ENCODE measurements around the gene CHTF18.
"Not testable (repeated sequence)": the region's sequence is repeated elsewhere in the genome, so short reads cannot be mapped to it uniquely, and the experiment has no call there.

The CHTF18 gene

DNA sequence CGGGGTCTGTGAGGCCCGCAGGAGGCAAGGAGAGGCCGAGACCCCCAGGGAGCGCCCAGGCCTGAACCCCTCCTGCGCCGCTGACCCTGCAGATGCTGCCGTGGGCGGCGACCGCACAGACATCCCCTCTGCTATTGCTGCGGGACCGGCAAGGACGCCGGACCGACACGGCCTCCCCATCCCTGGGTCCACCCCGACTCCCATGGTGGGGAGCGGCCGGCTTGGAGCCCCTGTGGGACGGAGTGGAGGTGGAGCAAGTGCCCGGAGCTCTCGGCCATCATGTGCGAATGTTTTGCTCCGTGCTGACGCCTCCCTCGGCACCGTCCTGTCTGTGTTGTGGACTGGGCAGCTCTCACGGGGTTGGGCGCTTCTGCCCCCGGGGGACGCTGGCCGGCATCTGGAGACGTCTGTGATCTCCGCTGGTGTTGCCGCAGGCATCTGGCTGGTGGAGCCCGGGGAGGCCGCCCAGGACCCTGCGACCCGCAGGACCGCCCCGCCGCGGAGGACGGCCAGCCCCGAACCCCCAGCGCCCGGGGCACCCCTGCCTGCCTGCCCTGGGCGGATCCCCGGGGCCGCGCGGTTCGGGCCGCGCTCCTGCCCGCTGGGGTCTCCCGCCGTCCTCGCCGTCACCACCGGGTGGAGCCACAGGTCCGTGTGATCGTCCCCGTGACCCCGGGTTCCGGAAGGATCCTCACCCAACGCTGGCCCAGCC lies 24.9 kb downstream of the CHTF18 start:
- FAIRE-seq, result no peak

DNA sequence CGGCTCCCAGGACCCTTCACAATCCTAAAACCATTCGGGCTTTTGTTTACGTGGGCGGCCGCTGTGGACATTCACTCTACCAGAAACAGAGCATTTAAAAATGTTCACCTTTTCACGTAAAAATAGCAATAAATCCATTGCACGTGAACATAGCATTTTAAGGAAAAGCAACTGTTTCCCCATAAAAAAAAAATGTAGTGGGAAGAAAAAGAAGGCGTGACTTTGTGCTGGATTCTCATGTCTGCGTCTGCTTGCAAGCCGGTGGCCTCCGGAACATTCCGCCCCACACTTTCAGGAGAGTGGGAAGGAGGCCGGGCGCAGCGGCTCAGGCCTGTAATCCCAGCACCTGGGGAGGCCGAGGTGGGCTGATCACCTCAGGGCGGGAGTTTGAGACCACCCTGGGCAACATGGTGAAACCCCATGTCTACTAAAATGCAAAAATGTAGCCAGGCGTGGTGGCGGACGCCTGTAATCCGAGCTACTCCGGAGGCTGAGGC lies 25.5 kb downstream of the CHTF18 start:
- FAIRE-seq, result no peak

DNA sequence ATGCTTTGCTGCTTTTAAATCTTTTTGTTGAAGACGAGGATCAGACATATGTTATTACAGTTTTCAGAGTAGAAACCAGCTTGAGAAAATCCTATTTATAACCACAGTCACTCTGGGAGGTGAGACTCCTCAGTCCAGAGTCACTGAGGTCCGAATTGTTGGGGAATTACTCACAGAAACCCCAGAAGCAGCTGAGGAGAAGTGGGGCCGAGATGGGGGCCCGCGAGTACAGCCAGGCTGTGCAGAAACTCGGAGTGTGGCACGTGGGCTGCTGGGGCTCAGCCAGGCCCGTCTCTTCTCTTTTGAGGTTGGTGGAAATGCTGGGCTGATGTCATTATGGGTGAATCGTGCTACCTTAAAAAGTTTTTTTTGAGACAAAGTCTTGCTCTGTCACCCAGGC lies 26.6 kb downstream of the CHTF18 start:
- FAIRE-seq, result no peak

DNA sequence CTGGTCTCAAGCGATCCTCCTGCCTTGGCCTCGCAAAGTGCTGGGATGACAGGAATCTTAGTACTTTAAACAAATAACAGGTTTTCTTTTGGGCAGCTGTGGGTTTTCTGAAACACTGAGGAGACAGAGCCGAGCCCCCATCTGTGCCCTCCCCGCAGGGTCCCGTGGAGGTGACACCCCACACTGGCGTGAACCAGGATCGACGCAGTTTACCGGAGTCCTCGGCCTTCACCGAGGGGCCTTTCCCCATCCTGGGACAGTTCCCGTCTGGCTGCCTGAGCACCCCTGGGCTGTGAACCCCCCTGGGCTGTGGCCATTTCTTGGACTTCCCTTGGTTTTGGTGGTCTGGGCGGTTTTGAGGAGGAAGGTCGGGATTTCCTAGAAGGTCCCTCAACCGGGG lies 27.4 kb downstream of the CHTF18 start:
- no peak for FAIRE-seq

DNA sequence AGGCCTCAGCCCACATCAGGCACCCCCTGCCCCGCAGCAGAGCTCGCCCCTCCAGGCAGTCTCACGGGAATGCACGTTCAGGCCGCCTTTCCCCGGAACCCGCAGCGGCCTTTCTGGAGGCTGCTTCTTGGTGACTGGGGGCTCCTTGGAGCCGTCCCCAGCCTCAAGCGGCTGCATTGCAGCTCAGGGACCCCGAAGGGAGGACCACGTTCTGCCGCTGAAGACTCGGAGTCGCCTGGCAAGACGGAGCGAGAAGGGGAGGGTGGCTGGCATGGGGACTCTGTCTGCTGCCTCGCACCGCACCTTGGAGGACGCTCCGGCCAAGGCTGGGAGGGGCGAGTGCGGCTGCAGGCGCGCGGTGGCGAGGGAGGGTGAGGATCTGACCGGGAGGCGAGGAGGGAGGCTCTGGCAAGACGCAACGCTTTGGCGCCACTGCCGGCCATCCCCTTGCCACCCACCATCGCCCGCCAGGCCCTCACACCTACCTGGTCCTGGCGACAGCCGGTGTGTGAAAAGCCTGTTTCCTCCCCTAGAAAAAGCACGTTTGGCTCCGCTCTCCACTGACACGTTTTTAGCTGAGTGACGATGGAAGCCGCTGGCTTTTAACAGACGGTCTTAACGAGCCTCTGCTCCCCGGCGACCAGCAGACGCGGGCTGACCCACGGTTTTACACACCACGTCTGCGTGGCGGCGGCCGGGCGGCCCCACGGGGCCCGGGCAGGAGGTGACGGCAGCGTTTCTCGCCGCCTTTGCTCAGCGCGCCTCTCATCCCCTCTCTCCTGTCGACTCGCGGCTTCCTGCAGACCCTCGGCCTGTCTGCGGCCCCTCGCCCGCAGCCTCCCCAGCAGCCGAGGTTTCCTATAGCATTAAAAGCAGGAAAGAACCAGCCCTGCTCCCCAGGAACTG lies 28.8 kb downstream of the CHTF18 start:
- no peak for FAIRE-seq

DNA sequence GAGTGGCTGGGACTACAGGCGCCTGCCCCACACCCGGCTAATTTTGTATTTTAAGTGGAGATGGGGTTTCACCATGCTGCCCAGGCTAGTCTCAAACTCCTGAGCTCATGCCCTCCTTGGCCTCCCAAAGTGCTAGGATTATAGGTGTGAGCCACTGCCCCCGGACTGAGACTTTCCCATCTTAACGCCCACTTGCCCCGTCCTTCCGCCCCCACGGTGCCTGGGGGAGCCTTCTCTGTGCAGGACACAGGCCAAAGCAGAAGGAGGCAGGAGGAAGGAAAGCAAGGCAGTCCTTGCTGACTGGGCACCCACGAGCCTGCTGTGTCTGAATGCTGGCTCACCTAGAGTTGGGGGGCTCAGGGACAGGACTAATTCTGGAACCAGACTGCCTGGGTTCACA lies 29.7 kb downstream of the CHTF18 start:
- FAIRE-seq, result no peak

DNA sequence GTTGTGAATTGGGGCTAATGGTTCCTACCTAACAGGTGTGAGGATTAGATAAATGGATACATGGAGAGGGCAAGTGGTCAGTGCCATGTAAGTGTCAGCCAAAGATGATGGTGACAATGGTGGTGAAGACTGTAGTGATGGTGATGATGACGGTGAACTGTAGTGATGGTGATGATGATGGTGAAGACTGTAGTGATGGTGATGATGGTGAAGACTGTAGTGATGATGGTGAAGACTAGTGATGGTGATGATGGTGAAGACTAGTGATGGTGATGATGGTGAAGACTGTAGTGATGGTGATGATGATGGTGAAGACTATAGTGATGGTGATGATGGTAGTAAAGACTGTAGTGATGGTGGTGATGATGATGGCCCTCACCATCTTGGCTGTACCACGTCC lies 30.2 kb downstream of the CHTF18 start:
- no peak for FAIRE-seq

DNA sequence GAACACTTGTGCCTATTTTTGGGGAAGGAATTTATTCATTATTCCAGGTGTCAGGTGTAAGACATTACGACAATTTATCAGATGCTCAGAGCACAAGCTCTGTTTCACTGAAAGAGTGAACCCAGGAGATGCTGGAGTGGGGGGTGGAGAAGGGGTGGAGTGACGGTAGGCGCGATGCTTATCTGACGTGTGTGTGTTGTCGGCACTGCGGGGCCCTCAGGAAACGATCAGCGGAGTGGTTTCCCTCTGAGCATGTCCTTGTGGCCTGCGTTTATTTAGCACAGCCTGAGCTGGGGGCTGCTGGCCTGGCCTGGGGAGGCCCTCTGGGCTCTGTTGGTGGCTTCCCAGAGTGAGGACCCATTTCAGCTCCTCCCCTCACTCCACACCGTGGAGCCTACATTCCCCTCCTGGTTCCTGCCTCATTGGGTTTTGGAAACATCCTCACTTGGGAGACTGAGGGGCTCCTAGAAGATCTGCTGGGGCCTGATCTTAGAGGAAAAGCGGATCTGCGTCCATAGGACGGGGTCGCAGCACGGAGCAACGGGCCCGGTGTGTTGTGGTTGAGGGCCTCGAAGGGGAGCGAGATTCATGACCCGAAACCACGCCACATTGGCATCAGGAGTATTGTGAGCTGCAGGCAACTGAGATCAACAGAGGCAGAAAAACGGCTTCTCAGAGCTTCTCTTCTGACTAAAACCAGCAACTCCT lies 31.1 kb downstream of the CHTF18 start:
- FAIRE-seq, result no peak

DNA sequence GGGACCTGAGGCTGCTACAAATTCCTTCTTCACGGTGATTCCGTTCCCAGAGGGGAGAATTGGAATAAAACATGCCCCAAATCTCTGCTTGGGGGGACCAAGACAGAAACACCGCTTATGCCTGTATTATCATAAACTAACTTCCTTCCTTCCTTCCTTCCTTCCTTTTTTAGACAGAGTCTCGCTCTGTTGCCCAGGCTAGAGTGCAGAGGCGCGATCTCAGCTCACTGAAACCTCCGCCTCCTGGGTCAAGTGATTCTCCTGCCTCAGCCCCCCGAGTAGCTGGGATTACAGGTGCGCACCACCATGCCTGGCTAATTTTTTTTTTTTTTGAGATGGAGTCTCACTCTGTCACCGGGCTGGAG lies 31.6 kb downstream of the CHTF18 start:
- FAIRE-seq, result not testable (repeated sequence)

DNA sequence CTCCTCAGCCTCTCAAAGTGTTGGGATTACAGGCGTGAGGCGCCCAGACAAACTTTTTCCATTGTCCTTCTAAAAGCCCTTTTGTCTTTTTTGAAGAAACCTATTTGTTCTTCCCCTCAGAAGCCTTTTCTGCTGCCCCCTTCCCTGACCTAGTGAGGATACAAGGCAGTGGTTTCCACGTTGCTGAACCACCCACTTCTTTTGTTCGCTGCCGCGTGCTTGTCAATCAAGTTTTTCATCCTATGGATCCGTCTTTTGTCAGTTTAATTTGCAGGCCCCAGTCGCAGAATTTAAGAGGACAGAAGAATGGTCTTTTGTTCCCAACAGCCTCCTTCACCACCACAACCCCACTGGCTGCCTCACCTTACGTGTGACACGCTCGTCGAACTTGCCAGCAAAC lies 32.3 kb downstream of the CHTF18 start:
- FAIRE-seq, result no peak

DNA sequence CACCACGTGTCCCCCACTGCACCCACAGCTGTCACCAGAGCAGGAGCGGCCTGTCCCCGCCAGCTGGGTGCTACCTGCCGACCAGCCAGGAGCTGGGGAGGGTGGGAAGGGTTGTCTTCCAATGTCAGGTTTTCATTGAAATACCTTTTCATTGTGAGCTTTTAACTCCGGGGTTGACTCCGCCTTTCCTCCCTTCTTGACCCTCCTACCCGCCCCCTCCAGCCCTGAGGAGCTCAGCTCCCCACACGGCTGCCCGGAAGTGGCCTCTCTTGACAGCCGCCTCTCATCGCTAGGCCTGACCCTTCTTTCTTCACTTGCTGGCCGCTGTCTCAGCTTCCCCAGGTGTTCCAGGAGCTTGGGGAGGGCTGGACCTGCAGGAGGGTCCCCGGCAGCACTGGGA lies 33.3 kb downstream of the CHTF18 start:
- FAIRE-seq, result no peak

DNA sequence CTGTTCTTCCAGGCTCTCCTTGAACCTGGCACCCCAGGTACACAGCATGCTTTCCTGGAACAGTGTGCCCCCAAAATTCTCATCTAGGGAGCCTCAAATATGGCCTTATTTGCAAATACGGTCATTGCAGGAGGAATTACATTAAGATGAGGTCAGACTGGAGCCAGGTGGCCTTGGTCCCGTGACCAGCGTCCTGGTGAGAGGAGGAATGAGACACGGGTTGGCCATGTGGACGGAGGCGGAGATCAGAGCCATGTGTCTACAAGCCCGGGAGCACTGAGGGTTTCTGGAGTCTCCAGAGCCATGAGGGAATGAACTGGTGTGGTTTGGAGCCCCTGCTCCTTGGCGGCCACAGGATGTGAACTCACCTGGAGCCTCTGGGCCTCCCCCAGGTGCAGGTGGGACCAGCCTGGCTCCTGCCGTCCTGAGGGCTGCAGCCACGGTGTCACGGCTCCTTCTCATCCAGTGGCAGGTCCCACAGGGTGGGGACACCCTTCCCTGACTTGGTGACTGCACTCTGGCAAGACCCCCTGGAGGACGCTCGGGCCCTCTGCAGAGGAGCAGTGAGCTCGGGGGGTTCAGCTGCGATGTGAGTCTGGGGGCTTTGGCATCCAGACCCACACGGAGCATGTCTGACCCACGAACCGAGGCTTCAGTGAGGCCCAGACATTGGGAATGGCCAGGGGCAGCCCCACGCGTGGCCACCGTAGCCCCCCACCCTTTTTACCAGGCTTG lies 33.9 kb downstream of the CHTF18 start:
- FAIRE-seq, result no peak

DNA sequence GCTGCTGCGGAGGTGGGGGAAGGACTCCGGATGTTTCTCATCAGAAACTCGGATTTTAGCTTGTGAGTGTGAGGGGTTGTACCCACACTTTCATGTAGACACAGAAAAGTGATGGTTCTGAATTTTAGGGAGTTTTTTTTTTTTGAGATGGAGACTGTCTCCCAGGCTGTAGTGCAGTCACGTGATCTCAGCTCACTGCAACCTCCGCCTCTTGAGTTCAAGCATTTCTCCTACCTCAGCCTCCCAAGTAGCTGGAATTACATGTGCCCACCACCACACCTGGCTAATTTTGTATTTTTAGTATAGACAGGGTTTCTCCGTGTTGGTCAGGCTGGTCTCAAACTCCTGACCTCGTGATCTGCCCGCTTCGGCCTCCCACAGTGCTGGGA lies 34.5 kb downstream of the CHTF18 start:
- no peak for FAIRE-seq

DNA sequence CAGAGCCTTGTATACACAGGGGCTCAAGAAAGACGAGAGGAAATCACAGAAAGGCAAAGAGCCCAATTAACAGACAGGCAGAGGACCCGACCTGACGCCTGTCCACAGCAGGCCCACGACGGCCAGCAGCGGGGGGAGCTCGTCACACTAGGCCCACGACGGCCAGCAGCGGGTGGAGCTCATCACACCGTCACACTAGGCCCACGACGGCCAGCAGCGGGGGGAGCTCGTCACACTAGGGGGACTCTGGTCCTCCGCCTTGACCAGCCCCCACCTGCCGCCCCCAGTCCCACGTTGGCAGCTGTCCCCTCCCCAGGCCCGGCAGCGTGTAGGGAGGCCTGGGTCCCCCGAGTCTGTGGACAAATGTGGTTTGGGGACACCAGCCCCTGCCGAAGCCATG lies 35.8 kb downstream of the CHTF18 start:
- no peak for FAIRE-seq

DNA sequence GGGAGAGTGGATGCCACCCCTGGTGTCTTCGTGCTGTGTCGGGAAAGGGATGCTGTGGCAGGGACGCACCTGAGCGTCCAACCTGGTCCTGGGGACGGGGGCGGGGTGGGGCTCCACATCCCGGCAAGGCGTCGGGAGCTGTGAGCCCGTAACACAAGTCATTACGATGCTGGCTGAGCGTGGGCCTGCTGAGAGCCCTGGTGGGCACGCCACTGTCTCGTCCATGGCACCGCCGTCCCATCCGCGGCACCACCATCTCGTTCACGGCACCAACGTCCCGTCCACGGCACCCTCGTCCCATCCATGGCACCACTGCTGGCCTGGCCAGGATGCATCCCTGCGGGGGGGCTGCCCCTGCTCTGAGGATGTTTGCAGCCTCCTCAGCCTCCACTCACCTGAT lies 36.2 kb downstream of the CHTF18 start:
- no peak for FAIRE-seq

DNA sequence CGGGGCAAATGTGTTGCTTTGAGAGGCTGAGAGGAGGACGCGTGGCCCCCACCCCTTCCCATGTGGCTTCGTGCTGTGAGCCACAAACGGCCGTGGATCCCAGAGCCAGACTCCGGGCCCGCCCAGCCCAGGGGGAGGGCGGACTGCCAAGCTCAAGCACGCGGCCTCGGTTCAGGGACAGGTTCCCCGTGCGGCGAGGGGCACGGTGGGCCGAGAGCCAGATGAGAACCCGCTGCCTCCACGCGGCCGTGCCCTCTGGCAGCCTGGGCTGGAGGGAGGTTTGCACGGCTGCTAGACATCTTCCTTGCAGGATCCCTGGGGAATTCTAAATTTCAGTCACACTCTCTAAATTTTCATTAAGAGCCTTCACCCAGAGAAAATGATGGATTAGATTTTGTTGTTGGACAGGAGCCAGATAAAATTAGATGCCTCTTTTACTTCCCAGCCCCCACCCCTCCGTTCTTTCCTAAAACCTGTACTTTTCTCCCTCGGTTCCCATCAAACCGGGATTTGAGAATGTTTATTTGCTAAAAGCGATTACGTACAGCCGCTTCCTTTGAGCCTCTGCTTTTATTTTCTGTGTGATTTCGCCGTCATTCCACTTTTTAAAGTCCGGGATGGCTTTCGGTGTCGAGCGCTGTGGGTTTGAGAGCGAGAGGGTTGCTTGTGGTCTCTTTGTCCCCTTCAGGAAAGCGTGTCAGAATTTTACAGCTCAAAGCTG lies 37.1 kb downstream of the CHTF18 start:
- no peak for FAIRE-seq

DNA sequence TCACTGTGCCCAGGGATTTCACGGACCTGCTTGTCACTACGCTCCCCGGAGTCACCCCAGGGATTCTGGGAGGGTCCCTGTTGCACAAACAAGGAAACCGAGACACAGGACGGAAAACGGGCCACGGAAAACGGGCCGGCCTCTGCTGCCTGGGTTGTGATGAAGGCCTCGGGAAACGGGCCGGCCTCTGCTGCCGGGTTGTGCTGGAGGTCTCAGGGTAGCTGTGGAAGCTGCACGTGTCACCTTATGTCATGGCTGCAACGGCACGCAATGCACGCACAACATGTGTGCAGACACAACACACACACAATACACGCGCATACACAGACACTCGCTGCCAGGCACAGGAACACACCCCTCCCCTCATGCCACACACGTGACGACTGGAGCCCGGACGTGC lies 39.1 kb downstream of the CHTF18 start:
- no peak for FAIRE-seq

DNA sequence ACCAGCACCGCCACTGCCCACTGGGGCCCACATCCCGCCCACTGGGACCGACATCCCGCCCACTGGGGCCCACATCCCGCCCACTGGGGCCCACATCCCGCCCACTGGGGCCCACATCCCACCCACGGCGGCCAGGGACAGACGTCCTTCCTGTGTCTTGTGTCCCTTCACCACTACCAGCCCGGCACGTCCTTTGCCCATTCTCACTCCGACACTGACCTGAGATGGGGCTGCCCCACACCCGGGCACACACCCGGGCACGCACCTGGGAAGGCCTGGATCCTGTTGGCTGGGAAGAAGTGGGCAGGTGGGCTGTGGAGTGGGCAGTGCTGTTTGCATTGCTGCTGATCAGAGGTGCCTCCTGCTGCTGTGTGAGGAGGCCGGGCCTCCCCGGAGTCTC lies 40.5 kb downstream of the CHTF18 start:
- no peak for FAIRE-seq

DNA sequence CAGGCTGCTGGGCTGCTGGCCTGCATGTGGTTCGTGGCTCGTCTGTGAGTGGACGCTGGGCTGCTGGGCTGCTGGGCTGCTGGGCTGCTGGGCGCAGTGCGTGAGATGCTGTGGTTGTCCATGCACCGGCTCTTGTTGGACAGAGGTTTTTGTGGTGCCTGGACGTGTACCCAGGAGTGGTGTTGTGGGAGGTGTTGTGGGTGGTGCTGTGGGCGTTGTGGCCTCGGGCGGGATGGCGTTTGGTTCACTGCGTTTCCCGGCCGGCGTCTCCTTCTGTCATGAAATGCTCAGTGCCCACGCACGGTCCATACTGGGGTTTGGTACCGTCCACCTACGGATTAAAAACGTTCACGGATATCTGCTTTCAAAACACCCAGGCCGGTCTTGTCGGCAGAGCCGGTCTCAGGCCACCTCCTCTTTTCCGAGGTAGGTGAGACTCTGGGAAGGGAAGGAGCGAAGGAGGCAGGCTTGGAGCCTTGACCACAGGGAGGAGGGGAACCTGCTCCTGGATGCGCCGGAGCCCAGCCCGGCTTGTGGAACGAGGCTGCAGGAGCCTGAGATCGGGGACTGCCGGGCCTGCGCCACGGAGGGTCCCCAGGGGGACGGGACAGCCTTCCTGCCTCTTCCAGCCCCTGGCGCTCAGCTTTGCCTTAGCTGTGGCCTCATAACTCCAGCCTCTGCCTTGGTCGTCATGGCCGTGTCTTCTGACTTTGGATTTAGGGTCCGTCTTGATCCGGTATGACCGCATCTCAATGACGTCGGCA lies 41.9 kb downstream of the CHTF18 start:
- no peak for FAIRE-seq

DNA sequence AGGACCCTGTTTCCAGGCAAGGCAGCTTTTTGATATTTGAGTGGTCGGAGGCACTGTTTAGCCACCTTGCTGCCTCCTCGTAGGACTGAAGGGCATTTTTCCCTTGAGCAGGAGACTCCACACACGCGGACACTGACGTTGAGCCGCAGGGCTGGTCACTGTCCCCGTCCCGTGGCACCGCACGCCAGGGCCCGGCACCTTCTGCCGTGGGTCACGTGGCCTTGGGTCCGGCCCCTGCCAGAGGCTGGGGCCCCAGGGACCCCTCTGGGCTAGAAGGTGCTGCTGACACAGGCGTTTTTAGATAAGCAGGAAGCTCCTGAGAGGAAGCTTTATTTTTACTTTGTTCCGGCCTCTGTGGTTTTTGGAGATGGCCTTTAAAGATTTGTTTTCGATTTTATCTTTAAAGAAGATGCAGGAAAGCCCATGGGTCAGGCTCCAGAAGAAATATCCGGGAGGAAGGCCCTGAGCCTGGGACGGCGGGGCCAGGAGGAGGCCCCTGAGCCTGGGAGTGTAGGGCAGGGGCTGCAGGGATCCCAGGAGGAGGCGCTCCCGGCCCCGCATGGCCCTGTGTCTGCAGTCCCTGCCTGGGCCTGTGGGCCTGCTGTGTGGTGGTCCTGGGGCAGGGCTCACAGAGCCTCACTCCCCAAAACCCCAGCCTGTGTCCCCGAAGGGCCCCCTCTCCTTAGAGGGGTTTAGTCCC lies 42.6 kb downstream of the CHTF18 start:
- FAIRE-seq, result no peak
